GM19324 (cell line): ENCODE data around the gene KBTBD13.
"Not testable (repeated sequence)": the region's sequence is repeated elsewhere in the genome, so short reads cannot be mapped to it uniquely, and the experiment has no call there.

Experiments used
- ATAC-seq: cut with Tn5 transposase; IDR thresholded peaks from one replicate; pipeline ENCODE4 v1.9.1; 2021; ENCODE audit warnings: mild to moderate bottlenecking, moderate library complexity; ENCODE audit not compliant: unreplicated experiment, low FRiP score

The KBTBD13 gene

GRCh38 chr15:65067645-65068402 is 8.7 kb upstream of the KBTBD13 start, which contains the start of gene RASL12:
RASL12 (minus strand) TSS chr15:65067991; CDS start chr15:65067835, 156 bp downstream.
- no peak for ATAC-seq

- ATAC-seq: no peak
Observed at GRCh38 chr15:65068403-65068788, 8.2 kb upstream of the KBTBD13 start.

- ATAC-seq: no peak
Observed at GRCh38 chr15:65069179-65069578, 7.4 kb upstream of the KBTBD13 start.

- no peak for ATAC-seq
Observed at GRCh38 chr15:65069779-65070546, 6.6 kb upstream of the KBTBD13 start.

- ATAC-seq: no peak
Observed at GRCh38 chr15:65071381-65071811, 5.2 kb upstream of the KBTBD13 start.

- no peak for ATAC-seq
Observed at GRCh38 chr15:65072027-65072426, 4.5 kb upstream of the KBTBD13 start.

- ATAC-seq: no peak
Observed at GRCh38 chr15:65072617-65073016, 3.9 kb upstream of the KBTBD13 start.

- ATAC-seq: not testable (repeated sequence)
Observed at GRCh38 chr15:65074946-65075345, 1.6 kb upstream of the KBTBD13 start.

- ATAC-seq: not testable (repeated sequence)
Observed at GRCh38 chr15:65075607-65076395, 745 bp upstream of the KBTBD13 start.

- ATAC-seq: no peak
Observed at GRCh38 chr15:65077291-65077980, 890 bp downstream of the KBTBD13 start.

- ATAC-seq: no peak
Observed at GRCh38 chr15:65077981-65078352, 1.4 kb downstream of the KBTBD13 start.

GRCh38 chr15:65079580-65079979 is 3.0 kb downstream of the KBTBD13 start:
- ATAC-seq: no peak

- no peak for ATAC-seq
Observed at GRCh38 chr15:65081270-65081669, 4.7 kb downstream of the KBTBD13 start.

- ATAC-seq: no peak
Observed at GRCh38 chr15:65081758-65082157, 5.2 kb downstream of the KBTBD13 start.

GRCh38 chr15:65082303-65082953 is 5.9 kb downstream of the KBTBD13 start:
- ATAC-seq: no peak

- ATAC-seq: no peak
Observed at GRCh38 chr15:65083262-65083701, 6.7 kb downstream of the KBTBD13 start.

- no peak for ATAC-seq
Observed at GRCh38 chr15:65084500-65085206, 8.1 kb downstream of the KBTBD13 start.

- no peak for ATAC-seq
Observed at GRCh38 chr15:65085207-65085753, 8.7 kb downstream of the KBTBD13 start.
